GM21786 (cell line): ENCODE data around the gene KIAA1217.
A peak's percentile ranks its signal among the peaks of the same experiment; 100 is the strongest.
"Not testable (repeated sequence)": the region's sequence is repeated elsewhere in the genome, so short reads cannot be mapped to it uniquely, and the experiment has no call there.

ENCODE experiments used
- ATAC-seq: cut with Tn5 transposase; IDR thresholded peaks from one replicate; pipeline ENCODE4 v1.9.1; 2021; ENCODE audit not compliant: unreplicated experiment

KIAA1217 gene

GRCh38 chr10:24462291-24462813, 253.4 kb downstream of the KIAA1217 start:
- ATAC-seq = no peak

GRCh38 chr10:24462889-24463552, 254.1 kb downstream of the KIAA1217 start:
- ATAC-seq = no peak

DNA sequence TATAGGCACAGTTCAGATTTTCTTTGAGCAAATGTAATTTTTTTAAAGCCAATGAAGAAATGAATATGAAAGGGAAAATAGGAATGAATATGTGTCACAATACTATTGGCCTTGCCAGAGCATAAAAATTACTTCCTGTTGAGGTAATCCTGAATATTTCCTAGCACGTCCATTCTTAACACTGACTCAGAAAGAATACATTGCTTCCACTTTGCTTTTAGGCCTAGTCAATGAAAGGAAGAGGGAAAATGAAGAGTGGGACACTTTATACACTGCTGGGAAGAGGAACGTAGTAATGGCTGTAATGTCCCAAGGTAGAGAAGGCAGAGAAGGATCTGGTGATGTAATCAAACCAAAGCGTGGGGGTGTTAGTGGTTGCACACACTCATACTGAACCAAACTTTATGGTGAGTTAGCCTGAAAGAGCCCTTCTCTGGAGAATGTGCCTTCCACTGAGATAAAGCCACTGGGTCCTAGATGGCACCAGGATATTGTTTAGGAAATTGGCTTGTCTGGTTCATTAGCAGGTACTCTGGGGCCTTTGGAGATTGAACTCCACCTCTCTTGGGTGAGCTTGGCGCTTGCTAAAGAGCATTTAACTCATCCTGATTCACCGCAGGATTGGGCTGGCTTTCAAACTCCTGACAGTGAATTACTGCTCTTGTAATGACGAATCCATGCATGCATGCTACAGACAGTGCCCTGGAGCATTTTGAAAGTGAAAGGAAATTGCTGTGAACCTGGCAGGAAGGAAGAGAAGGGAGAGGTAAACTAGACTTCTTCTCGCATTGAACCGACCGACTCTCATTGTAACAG, 254.9 kb downstream of the KIAA1217 start:
- no peak for ATAC-seq

DNA sequence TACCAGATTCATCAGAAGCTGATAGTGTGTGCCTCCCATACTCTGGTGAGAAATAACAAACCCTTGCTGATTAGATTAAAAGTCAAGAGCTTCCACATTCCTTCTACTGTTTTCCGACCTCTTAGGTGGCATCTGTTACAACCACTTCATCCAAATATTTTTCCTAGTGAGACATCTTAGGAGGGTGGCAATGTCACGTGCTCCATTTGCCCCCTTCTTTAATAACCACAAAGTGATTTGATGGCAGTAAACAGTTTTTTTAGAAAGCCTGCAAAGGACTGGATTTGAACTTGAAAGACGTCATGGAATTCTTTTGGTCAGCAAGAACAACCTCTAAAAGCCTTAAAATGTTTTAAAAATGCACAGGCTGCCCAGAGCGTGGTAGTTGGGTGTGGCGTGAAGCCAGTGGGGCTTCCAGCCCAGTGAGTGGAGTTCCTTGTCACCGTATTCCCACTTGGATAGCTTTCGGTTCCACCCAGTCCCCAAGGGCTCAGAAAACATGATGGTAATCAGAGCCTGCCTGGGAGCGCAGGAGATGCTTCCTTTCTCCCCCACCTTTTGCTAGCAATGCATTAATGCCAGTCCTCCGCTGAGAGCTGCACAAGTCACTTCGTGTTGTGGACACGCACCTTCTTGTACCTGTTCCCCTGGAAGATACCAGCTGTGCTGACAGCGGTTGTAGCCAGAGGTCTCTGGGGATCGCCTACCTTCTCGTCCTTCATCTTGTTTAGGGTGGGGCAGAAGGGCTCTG, 256.4 kb downstream of the KIAA1217 start:
- ATAC-seq = no peak

DNA sequence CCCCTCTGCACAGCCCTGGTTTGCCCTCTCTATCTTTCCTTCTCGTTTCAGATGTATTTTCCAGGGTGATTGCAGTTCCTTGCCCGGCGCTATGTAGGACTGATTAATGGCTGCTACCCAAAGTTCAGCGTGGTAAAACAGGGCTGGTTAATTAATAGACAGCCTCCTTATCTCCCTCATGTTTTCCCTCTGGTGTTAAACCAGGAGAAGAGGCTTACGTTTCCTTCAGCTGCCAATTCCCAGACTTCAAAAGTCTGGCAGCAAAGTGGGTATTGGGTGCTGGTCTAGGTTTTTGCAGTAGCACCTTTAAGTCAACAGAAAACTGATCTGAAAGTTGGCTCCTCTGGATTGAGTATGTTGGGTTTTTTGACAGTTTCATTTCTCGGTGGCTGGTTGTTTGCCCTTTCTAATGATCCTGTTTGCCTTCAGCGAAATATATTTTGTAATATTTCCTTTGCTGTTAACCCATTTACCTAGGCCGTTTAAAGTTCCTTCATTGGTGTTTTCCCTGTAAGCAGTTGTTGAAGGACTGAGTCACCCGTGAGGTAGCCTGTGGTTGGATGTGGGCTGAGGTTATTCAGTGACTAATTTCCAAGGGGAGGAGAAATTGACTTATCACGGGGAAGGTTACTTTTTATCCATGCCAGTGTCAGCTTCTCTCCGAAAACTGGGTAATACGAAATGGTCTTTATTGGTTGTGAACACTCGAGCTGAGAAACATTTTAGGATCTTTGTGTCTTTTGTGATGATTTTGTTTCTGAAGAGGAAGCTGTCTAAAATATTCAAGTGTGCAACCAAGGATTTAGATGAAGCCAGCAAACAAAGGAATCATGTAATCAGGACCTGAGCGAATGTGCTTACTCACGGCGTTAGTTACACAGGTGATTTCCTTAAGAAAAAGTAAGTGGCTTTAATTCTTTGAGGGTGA, 257.2 kb downstream of the KIAA1217 start:
- ATAC-seq = peak; percentile 77

GRCh38 chr10:24467136-24467535, 258.2 kb downstream of the KIAA1217 start:
- no peak for ATAC-seq

DNA sequence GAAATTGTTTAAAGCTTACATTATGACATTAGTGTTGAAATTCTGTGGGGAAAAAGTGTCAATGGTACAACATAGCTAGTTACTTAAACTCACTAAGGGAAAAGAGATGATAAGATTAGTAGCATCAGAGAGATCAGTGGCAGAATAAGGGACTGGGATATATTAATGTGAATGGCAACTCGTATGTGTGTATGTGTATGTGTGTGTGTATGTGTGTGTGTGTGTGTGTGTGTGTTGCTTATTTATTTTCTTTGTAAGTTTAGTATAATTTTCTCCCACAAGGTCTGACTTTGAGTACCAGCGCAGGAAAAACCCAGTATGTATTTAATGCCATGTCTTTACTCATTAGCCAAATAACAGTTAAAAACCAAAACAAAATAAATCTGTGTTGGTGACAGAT, 258.7 kb downstream of the KIAA1217 start:
- ATAC-seq = no peak

- ATAC-seq = no peak
Observed at GRCh38 chr10:24468281-24468751, 259.4 kb downstream of the KIAA1217 start.

DNA sequence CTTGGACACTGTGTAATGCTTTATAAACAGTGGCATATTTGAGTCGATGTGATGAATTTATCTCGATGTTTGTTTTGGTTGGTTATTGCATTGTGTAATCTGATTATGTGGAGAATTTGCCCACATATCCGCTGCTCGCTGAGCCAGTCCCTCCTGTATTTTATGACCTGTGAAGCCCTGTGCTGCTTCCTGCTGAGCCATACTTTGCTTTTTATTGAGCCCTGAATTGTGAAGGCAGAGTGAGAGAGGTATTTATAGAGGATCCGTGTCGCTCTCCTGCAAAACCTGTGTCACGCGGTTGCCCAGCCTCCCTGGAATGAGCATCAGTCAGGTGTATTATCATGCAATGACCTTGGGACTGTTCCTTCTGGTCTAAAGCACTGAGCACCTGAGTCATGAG, 261.1 kb downstream of the KIAA1217 start:
- no peak for ATAC-seq

GRCh38 chr10:24475598-24475997, 266.7 kb downstream of the KIAA1217 start:
- ATAC-seq = no peak

- no peak for ATAC-seq
Observed at GRCh38 chr10:24476913-24477701, 268.2 kb downstream of the KIAA1217 start.

- no peak for ATAC-seq
Observed at GRCh38 chr10:24477915-24478314, 269.0 kb downstream of the KIAA1217 start.

- ATAC-seq = no peak
Observed at GRCh38 chr10:24479806-24480205, 270.9 kb downstream of the KIAA1217 start.

GRCh38 chr10:24480447-24480846, 271.5 kb downstream of the KIAA1217 start:
- ATAC-seq = no peak

DNA sequence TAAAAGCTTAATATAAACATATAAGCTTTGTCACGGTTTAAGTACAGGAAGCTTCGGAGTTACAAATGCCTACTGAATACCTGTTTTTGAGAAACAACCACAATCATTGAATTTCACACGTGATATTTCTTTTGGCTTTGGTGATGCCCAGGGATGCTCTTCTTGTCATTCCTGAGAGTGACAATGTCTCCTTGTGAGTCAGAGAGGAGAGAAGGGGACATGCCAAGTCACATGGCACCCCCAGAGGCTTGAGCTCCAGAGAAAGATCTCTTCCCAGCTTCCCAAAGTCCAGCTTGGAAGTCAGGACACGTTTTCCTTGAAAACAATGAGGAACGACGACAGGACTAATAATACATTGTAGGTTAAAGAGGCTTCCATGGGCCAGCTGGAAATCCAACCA, 272.3 kb downstream of the KIAA1217 start:
- no peak for ATAC-seq

DNA sequence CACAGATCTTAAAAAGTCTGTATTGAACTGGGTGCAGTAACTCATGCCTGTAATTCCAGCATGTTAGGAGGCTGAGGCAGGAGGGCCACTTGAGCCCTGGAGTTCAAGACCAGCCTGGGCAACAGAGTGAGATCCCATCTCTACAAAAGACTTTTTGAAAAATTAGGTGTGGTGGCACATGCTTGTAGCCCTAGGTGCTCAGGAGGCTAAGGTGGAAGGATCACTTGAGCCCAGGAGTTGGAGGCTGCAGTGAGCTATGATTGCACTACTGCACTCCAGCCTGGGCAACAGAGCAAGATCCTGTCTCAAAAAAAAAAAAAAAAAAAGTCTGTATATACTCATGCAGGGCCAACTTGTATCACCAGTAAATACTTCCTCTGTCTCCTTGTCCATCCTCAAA, 273.8 kb downstream of the KIAA1217 start:
- ATAC-seq = not testable (repeated sequence)

- ATAC-seq = peak; percentile 93
Observed at GRCh38 chr10:24483701-24484100, 274.8 kb downstream of the KIAA1217 start.

DNA sequence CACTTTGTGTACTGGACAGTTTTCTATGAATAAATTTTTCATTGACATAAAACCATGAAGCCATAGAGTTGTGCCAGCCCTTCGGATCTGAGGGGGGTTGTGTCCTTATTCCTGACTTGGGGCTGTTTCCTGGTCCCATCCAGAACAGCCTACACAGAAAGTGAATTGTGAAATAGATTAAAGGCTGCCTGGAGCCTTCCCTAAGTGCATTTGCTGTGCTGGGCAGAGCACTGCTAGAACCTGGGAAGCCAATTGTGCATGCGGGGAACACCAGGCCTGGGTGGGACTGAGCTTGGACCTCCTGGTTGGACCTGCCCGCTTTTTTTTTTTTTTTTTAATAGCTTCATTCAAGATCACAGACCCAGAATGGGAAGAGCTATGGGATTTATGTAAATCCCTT, 275.8 kb downstream of the KIAA1217 start:
- ATAC-seq = no peak

GRCh38 chr10:24485304-24485703, 276.4 kb downstream of the KIAA1217 start:
- ATAC-seq = no peak

- no peak for ATAC-seq
Observed at GRCh38 chr10:24488631-24489030, 279.7 kb downstream of the KIAA1217 start.
